GM12801 (cell line): ENCODE measurements around the gene AP3M1.

Experiments used
- TF ChIP-seq, protein P1 (sequence below): IDR thresholded peaks from one replicate; pipeline ENCODE4 v1.5.1; 2011; ENCODE audit warnings: control low read depth; ENCODE audit not compliant: insufficient read length; ENCODE audit errors: extremely low read depth

The AP3M1 gene

DNA sequence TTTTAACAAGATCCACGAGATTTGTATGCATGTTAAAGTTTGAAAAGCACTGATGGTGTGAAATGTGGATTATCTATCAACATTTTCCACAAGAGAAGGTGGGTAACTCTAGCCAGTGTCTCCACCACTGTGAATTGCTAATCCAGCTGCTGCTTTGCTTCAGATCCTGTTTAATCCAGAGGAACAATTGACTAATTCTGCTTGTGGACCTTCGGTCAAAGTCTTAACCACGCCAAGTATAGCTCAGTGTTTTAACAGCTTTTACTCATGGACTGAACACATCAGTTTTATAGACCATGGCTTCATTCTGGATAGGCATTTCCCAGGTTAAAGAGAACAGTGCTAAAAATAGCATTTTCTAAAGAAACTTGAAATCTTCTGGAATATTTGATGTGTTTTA, 23.9 kb upstream of the AP3M1 start:
- TF ChIP-seq, protein P1, sequence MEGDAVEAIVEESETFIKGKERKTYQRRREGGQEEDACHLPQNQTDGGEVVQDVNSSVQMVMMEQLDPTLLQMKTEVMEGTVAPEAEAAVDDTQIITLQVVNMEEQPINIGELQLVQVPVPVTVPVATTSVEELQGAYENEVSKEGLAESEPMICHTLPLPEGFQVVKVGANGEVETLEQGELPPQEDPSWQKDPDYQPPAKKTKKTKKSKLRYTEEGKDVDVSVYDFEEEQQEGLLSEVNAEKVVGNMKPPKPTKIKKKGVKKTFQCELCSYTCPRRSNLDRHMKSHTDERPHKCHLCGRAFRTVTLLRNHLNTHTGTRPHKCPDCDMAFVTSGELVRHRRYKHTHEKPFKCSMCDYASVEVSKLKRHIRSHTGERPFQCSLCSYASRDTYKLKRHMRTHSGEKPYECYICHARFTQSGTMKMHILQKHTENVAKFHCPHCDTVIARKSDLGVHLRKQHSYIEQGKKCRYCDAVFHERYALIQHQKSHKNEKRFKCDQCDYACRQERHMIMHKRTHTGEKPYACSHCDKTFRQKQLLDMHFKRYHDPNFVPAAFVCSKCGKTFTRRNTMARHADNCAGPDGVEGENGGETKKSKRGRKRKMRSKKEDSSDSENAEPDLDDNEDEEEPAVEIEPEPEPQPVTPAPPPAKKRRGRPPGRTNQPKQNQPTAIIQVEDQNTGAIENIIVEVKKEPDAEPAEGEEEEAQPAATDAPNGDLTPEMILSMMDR, result no peak

DNA sequence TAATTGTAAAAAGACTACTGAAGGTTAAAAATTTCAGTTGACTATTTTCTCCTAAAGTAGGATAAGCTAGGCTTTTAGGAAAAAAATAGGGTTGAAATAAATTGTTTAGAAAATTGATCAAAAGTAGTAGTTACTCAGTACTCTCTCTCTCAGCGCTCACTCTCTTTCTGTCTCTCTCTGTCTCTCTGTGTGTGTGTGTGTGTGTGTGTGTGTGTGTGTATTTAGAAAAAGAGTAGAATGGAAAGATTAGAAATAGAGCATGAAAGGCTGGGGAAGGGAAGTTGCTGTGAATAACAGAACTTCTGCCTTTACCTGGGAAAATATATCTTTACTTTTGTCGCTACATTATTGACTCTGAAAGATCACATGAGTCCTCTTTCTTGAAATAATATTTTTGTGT, 21.0 kb upstream of the AP3M1 start:
- TF ChIP-seq, protein P1, result no peak

DNA sequence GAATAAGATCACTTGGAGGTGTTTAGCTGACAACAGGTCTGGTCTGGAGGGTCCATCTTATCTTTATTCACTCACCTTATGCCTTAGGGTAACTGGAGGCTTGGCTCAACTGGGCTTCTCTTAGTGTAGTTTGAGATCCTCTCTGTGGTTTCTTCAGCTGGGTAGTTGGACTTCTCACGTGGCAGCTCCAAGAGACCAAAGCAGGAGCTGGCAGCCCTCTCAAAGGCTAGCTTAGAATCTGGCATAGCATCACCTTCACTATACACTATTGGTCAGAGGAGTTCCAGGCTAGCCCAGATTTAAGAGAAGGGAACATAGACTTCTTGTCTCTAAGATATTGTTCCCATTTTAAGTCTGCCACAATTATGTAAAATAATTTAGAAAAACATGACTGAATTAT, 16.8 kb upstream of the AP3M1 start:
- TF ChIP-seq, protein P1, result no peak

DNA sequence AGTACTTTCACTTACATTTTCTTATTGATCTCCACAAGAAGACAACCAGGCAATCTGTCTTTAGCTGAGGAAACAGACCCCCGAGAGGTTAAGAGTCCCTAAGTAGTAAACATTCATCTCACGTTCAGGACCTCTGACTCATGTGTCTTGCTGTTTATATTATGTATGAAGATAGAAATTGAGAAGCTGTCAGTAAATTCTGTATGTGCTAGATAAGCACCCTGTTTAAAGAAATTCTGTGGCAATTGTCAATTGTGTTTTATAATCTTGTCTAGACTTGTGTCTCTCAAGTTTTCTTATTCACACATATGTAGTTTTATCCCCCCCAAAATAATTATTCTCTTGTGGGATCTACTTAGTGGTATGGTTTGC, 14.9 kb upstream of the AP3M1 start:
- TF ChIP-seq, protein P1, result no peak

DNA sequence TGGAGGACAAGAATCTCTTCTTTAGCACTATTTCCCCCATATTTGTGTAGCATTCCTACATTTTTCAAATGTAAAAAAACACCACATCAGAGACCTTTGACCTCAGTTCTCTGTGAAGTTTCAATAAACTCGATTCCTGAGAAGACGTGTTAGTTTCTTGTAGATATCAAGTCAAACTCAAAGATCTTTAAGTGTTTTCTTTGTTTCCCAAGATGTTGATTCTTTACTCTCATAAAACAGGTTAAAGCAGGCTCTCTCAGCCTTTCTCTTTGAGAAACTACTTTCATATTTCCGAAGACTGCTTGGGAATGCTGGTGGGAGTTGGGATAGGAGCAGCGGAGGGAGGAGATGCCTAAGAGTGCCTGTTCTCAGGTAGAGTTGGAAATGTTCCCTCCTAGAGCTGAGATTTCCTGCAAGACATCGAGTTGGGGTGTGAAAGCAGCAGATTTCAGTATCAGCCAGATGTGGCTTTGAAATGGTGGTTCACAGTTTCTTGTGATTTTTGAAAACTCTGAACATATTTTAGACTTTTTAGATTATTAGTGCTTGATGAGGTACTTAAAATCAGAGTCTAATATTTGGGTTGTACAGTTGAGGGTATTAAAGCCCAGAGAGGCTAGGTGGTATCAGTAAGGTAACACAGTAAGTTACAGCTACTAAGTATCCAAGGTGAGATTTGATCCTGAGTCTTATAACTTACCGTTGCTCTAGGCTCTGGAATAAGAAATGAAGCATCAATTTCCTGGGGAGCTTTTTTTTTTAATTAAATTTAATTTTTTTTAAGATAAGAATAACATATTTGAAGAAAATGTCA, 14.3 kb upstream of the AP3M1 start:
- TF ChIP-seq, protein P1, result no peak

DNA sequence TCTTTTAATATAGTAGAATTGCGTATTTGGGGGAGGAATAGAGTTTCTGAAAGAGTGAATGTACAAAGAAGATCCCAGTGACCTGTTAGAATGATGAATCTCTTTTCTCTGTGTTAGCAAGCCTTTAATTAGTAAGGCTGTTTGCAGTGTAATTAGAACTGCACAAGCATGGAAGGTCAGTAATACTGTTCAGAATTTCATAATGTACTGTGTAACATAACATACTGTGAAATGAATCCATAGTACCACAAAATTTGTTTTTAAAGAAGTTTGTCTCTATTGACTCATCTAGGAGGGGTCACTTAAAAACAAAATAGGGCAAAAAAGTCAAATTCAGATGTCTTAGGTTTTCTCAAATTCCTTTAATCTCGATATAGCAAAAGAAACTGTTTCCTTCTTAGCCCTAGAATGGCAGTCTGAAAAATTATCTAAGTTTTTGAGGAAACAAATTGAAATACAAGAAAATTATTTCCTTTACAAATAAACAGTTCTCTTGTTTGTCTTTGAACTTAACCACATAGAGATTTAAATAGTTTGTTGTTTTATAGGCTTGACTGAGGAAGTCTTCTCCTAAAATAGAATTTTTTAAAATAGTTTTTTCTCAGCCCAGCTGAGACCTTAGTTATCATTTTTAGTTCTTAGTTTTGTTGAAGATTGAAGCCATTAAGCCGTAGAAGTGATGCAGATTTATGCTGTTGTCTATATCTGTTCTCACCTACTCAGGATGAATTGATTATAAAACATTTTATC, 12.9 kb upstream of the AP3M1 start:
- TF ChIP-seq, protein P1, result no peak

DNA sequence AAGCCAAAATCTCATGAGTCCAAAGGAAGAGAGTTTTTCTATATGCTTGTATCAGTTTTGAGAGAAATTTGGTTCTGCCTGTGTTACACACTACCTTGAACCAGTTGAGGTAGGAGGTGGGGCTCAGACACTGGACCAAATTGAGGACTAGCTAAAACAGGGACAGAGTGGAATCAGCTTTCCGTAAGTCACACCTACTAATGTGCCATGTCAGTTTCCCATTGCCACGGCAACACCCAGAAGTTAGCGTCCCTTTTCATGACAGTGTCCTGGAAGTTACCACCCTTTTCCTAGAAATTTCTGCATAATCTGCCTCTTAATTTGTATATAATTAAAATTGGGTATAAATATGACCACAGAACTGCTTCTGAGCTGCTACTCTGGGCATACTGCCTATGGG, 9.4 kb upstream of the AP3M1 start:
- TF ChIP-seq, protein P1, result no peak
